Measurements from ENCODE around the gene FOXA3.
A peak's percentile ranks its signal among the peaks of the same experiment; 100 is the strongest.

The FOXA3 gene

GRCh38 chr19:45863840-45864628 lies at the start of gene FOXA3:
Gene FOXA3 (plus strand): TSS chr19:45864326. CDS start chr19:45864457, 131 bp downstream.
- DNase-seq = no peak

GRCh38 chr19:45814851-45815480 lies 49.2 kb upstream of the FOXA3 start, which contains the start of gene RSPH6A:
Gene RSPH6A (minus strand): TSS chr19:45815308. CDS start chr19:45815176, 132 bp downstream.
- DNase-seq = no peak

- DNase-seq = no peak
Observed at GRCh38 chr19:45815481-45816216, 48.5 kb upstream of the FOXA3 start.

- no peak for DNase-seq
Observed at GRCh38 chr19:45816236-45817009, 47.7 kb upstream of the FOXA3 start.

- no peak for DNase-seq
Observed at GRCh38 chr19:45817010-45817724, 47.0 kb upstream of the FOXA3 start.

- DNase-seq = no peak
Observed at GRCh38 chr19:45817725-45818301, 46.3 kb upstream of the FOXA3 start.

- DNase-seq = no peak
Observed at GRCh38 chr19:45819769-45820168, 44.4 kb upstream of the FOXA3 start.

- DNase-seq = no peak
Observed at GRCh38 chr19:45820413-45821102, 43.6 kb upstream of the FOXA3 start.

- no peak for DNase-seq
Observed at GRCh38 chr19:45821103-45821521, 43.0 kb upstream of the FOXA3 start.

GRCh38 chr19:45821570-45821969 lies 42.6 kb upstream of the FOXA3 start:
- DNase-seq = no peak

GRCh38 chr19:45822716-45823115 lies 41.4 kb upstream of the FOXA3 start:
- DNase-seq = no peak

- no peak for DNase-seq
Observed at GRCh38 chr19:45823182-45823581, 40.9 kb upstream of the FOXA3 start.

GRCh38 chr19:45824041-45824471 lies 40.1 kb upstream of the FOXA3 start:
- peak; percentile 18 for DNase-seq

GRCh38 chr19:45824531-45825262 lies 39.4 kb upstream of the FOXA3 start:
- no peak for DNase-seq

- DNase-seq = no peak
Observed at GRCh38 chr19:45825263-45825605, 38.9 kb upstream of the FOXA3 start.

GRCh38 chr19:45825917-45826893 lies 37.9 kb upstream of the FOXA3 start:
- no peak for DNase-seq

GRCh38 chr19:45826934-45827333 lies 37.2 kb upstream of the FOXA3 start:
- no peak for DNase-seq

- no peak for DNase-seq
Observed at GRCh38 chr19:45827459-45828093, 36.5 kb upstream of the FOXA3 start.

- DNase-seq = no peak
Observed at GRCh38 chr19:45828523-45828922, 35.6 kb upstream of the FOXA3 start.
